Ectodermal cell (in vitro differentiated cells): ENCODE data around the gene ARSG.

Experiments
- H3K27ac ChIP-seq: 2 replicates; pipeline ENCODE4 v1.7.0; 2013; ENCODE audit warnings: mild to moderate bottlenecking, low read depth, low read length; ENCODE audit not compliant: insufficient read depth, poor library complexity, severe bottlenecking
- H3K27me3 ChIP-seq: 2 replicates; pipeline ENCODE4 v1.7.0; 2013; ENCODE audit warnings: mild to moderate bottlenecking, low read length; ENCODE audit not compliant: insufficient read depth, control insufficient read depth, poor library complexity, severe bottlenecking
- H3K36me3 ChIP-seq: one replicate; pipeline ENCODE4 v1.7.0; 2013; ENCODE audit warnings: low read length; ENCODE audit not compliant: control insufficient read depth, insufficient read depth
- H3K4me1 ChIP-seq: one replicate; pipeline ENCODE4 v1.7.0; 2013; ENCODE audit warnings: low read length; ENCODE audit not compliant: control insufficient read depth, insufficient read depth
- H3K4me3 ChIP-seq: 2 replicates; pipeline ENCODE4 v1.7.0; 2013; ENCODE audit warnings: low read depth, low read length, control low read depth; ENCODE audit not compliant: insufficient read depth
- H3K9me3 ChIP-seq: 2 replicates; pipeline ENCODE4 v1.7.0; 2013; ENCODE audit warnings: mild to moderate bottlenecking, low read length, moderate library complexity; ENCODE audit not compliant: control insufficient read depth
- WGBS, 2 experiments: methylation state at CpG; one replicate each; pipeline ENCODE4 v1.1.7; 2013; ENCODE audit warnings: missing lambda C conversion rate in 2 of 2; 5-methylcytosine and 5-hydroxymethylcytosine counted together

Gene ARSG

GRCh38 chr17:68422821-68423220 lies 131.5 kb downstream of the ARSG start:
- H3K36me3 ChIP-seq = no peaks in the 10 kb centered on the region
- 93 to 94% methylated on average over 8 of the region's 8 CpGs for WGBS, 2 experiments
- H3K27me3 ChIP-seq = no peaks in the 10 kb centered on the region
- H3K4me3 ChIP-seq = no peak overlapping the region
- no peaks in the 10 kb centered on the region for H3K4me1 ChIP-seq
- no peak overlapping the region for H3K27ac ChIP-seq
- no peaks in the 10 kb centered on the region for H3K9me3 ChIP-seq

- no peaks in the 10 kb centered on the region for H3K4me1 ChIP-seq
- WGBS, 2 experiments = 91 to 96% methylated on average over 3 of the region's 3 CpGs
- no peaks in the 10 kb centered on the region for H3K27me3 ChIP-seq
- H3K9me3 ChIP-seq = no peaks in the 10 kb centered on the region
- no peak overlapping the region for H3K4me3 ChIP-seq
- H3K36me3 ChIP-seq = no peaks in the 10 kb centered on the region
- no peak overlapping the region for H3K27ac ChIP-seq
Observed at GRCh38 chr17:68423251-68423650, 132.0 kb downstream of the ARSG start.

GRCh38 chr17:68424203-68424602 lies 132.9 kb downstream of the ARSG start:
- Histone ChIP-seq H3K4me3 (no peak overlapping the region), H3K27ac (no peak overlapping the region), H3K4me1 (no peaks in the 10 kb centered on the region), H3K9me3 (no peaks in the 10 kb centered on the region), H3K27me3 (no peaks in the 10 kb centered on the region), H3K36me3 (no peaks in the 10 kb centered on the region)
- WGBS, 2 experiments = 59 to 67% methylated on average over 12 of the region's 12 CpGs

- no peaks in the 10 kb centered on the region for H3K36me3 ChIP-seq
- H3K4me1 ChIP-seq = no peaks in the 10 kb centered on the region
- no peak overlapping the region for H3K27ac ChIP-seq
- no peak overlapping the region for H3K4me3 ChIP-seq
- 89 to 91% methylated on average over 6 of the region's 6 CpGs for WGBS, 2 experiments
- no peaks in the 10 kb centered on the region for H3K27me3 ChIP-seq
- H3K9me3 ChIP-seq = no peaks in the 10 kb centered on the region
Observed at GRCh38 chr17:68424861-68425260, 133.6 kb downstream of the ARSG start.

- 94 to 96% methylated on average over 12 of the region's 12 CpGs for WGBS, 2 experiments
- Histone ChIP-seq H3K27ac (no peak overlapping the region), H3K36me3 (no peaks in the 10 kb centered on the region), H3K27me3 (no peaks in the 10 kb centered on the region), H3K9me3 (no peaks in the 10 kb centered on the region), H3K4me1 (no peaks in the 10 kb centered on the region), H3K4me3 (no peak overlapping the region)
Observed at GRCh38 chr17:68425979-68426378, 134.7 kb downstream of the ARSG start.

GRCh38 chr17:68427575-68427974 lies 136.3 kb downstream of the ARSG start:
- H3K36me3 ChIP-seq = no peaks in the 10 kb centered on the region
- 95% methylated on average over 7 of the region's 7 CpGs for WGBS, 2 experiments
- no peaks in the 10 kb centered on the region for H3K9me3 ChIP-seq
- H3K27ac ChIP-seq = no peak overlapping the region
- H3K4me1 ChIP-seq = no peaks in the 10 kb centered on the region
- no peak overlapping the region for H3K4me3 ChIP-seq
- H3K27me3 ChIP-seq = no peaks in the 10 kb centered on the region

- H3K4me3 ChIP-seq = no peak overlapping the region
- H3K4me1 ChIP-seq = no peaks in the 10 kb centered on the region
- H3K36me3 ChIP-seq = no peaks in the 10 kb centered on the region
- no peak overlapping the region for H3K27ac ChIP-seq
- no peaks in the 10 kb centered on the region for H3K9me3 ChIP-seq
- no peaks in the 10 kb centered on the region for H3K27me3 ChIP-seq
- WGBS, 2 experiments = 95% methylated on average over 14 of the region's 14 CpGs
Observed at GRCh38 chr17:68428498-68429172, 137.3 kb downstream of the ARSG start.

- WGBS, 2 experiments = 94 to 97% methylated on average over 11 of the region's 11 CpGs
- H3K27ac ChIP-seq = no peak overlapping the region
- no peaks in the 10 kb centered on the region for H3K9me3 ChIP-seq
- H3K27me3 ChIP-seq = no peaks in the 10 kb centered on the region
- H3K4me3 ChIP-seq = no peak overlapping the region
- H3K36me3 ChIP-seq = no peaks in the 10 kb centered on the region
- H3K4me1 ChIP-seq = no peaks in the 10 kb centered on the region
Observed at GRCh38 chr17:68429881-68430280, 138.6 kb downstream of the ARSG start.

GRCh38 chr17:68431045-68431608 lies 139.8 kb downstream of the ARSG start:
- Histone ChIP-seq H3K4me3 (no peak overlapping the region), H3K36me3 (no peaks in the 10 kb centered on the region), H3K9me3 (no peaks in the 10 kb centered on the region), H3K27ac (no peak overlapping the region), H3K27me3 (no peaks in the 10 kb centered on the region), H3K4me1 (no peaks in the 10 kb centered on the region)
- 89% methylated on average over 13 of the region's 13 CpGs for WGBS, 2 experiments

- H3K36me3 ChIP-seq = no peaks in the 10 kb centered on the region
- H3K27me3 ChIP-seq = no peaks in the 10 kb centered on the region
- 62 to 66% methylated on average over 15 of the region's 15 CpGs for WGBS, 2 experiments
Observed at GRCh38 chr17:68431661-68432071, 140.4 kb downstream of the ARSG start.

More at GRCh38 chr17:68431661-68432071, 140.4 kb downstream of the ARSG start:
- Histone ChIP-seq H3K4me3 (no peak overlapping the region), H3K9me3 (no peaks in the 10 kb centered on the region), H3K4me1 (no peaks in the 10 kb centered on the region), H3K27ac (no peak overlapping the region)
